ENCODE data around the gene GRAMD2B. TPM values are rescaled to one million over a fixed set of nuclear protein-coding genes. Genes with fewer than 3 reads are reported as not detected.

GRAMD2B gene
- total RNA-seq, 1 donor from 2014 or later, result 32.1 TPM

DNA sequence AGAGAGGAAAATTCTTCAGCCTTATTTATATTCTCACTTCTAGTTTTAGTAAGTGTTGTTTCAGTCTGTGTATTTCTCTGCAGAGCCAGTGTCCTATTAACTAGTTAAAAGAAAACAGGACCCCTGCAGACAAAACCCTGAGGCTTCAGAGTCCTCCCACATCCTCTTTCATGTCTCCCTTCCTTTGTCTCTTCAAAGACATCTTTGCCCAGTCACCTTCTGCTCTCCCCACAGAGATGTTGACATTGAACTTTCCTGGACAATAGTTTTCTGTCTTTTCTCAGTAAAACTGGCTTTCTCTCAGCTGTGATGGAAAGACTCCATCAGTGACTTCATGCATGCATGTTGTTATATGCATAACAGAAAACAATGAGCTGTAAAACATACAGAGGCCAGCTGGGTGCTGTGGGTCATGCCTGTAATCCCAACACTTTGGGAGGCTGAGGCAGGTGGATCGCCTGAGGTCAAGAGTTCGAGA is 20.2 kb downstream of the GRAMD2B start:
- H3K9me3 Mint-ChIP-seq (ENCODE audit: low read depth), result no peaks in the 10 kb centered on the region
- no peak overlapping the region for H3K4me3 Mint-ChIP-seq (ENCODE audit: low read depth)
- H3K27ac Mint-ChIP-seq, result no peak overlapping the region
- H3K4me1 Mint-ChIP-seq (ENCODE audit: low read depth), result peaks cover 5% of the 10 kb centered on the region
- H3K36me3 Mint-ChIP-seq (ENCODE audit: insufficient read depth), result peaks cover 23% of the 10 kb centered on the region
- TF ChIP-seq, protein P1, sequence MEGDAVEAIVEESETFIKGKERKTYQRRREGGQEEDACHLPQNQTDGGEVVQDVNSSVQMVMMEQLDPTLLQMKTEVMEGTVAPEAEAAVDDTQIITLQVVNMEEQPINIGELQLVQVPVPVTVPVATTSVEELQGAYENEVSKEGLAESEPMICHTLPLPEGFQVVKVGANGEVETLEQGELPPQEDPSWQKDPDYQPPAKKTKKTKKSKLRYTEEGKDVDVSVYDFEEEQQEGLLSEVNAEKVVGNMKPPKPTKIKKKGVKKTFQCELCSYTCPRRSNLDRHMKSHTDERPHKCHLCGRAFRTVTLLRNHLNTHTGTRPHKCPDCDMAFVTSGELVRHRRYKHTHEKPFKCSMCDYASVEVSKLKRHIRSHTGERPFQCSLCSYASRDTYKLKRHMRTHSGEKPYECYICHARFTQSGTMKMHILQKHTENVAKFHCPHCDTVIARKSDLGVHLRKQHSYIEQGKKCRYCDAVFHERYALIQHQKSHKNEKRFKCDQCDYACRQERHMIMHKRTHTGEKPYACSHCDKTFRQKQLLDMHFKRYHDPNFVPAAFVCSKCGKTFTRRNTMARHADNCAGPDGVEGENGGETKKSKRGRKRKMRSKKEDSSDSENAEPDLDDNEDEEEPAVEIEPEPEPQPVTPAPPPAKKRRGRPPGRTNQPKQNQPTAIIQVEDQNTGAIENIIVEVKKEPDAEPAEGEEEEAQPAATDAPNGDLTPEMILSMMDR (IDR thresholded peaks at IDR 0.05; ENCODE audit: unreplicated experiment), result no peak
- no peak for DNase-seq (ENCODE audit: low spot score, unreplicated experiment)
- H3K27me3 Mint-ChIP-seq, result no peaks in the 10 kb centered on the region

DNA sequence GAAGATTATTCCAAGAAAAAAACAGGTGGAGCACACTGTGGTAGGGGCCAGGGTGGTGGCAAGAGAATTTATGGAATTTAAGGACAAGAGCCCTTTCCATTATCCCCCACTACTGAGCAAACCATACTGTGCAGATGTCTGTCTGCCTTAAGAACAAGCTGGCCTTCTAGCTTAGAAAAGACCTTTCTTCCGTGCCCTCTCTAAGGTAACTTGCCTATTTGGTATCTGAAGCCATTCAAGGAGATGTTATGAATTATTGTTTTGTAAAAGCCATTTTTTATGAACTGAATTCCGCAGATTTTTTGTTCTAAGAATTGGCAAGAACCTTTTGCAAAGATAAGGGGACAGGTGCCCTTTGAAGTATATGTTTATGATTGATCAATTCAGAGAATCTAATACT is 20.9 kb downstream of the GRAMD2B start:
- Mint-ChIP-seq H3K9me3 (ENCODE audit: low read depth) (no peaks in the 10 kb centered on the region), H3K27me3 (no peaks in the 10 kb centered on the region), H3K4me1 (ENCODE audit: low read depth) (peaks cover 5% of the 10 kb centered on the region), H3K27ac (no peak overlapping the region), H3K36me3 (ENCODE audit: insufficient read depth) (peaks cover 17% of the 10 kb centered on the region), H3K4me3 (ENCODE audit: low read depth) (no peak overlapping the region)
- TF ChIP-seq, protein P1 (IDR thresholded peaks at IDR 0.05; ENCODE audit: unreplicated experiment), result no peak
- no peak for DNase-seq (ENCODE audit: low spot score, unreplicated experiment)

DNA sequence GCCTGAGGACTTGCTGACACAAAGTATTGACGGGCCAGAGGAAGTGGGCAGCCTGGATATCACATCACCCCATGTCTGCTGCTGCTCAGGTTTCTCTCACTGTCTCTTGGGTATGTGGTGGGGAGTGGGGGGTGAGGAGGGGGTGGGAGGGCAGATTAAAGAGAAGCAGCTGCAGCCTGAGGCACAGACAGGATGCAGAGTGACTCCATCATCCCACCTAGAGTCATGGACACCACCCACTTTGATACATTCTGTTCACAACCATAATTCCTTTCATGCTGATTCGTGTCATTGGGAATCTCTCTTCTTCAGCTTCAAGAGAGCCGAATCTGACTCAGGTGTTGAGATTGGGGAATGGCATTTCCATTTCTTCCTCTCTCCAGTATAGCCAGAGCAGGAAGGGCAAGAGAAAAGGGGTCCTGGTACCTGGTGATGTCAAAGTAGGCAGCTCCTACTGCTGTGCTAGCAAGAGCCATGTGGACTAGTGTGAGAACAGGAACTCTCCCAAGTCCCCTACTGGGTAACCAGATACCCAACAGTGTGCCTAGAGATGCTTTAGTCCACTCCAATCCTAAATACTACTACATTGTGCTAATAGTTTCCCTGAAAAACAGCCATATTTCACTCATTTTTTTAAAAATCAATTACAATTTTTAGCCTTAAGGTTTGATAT is 22.4 kb downstream of the GRAMD2B start:
- peak overlapping the region; percentile 73 for H3K27ac Mint-ChIP-seq
- TF ChIP-seq, protein P1 (IDR thresholded peaks at IDR 0.05; ENCODE audit: unreplicated experiment), result no peak

DNA sequence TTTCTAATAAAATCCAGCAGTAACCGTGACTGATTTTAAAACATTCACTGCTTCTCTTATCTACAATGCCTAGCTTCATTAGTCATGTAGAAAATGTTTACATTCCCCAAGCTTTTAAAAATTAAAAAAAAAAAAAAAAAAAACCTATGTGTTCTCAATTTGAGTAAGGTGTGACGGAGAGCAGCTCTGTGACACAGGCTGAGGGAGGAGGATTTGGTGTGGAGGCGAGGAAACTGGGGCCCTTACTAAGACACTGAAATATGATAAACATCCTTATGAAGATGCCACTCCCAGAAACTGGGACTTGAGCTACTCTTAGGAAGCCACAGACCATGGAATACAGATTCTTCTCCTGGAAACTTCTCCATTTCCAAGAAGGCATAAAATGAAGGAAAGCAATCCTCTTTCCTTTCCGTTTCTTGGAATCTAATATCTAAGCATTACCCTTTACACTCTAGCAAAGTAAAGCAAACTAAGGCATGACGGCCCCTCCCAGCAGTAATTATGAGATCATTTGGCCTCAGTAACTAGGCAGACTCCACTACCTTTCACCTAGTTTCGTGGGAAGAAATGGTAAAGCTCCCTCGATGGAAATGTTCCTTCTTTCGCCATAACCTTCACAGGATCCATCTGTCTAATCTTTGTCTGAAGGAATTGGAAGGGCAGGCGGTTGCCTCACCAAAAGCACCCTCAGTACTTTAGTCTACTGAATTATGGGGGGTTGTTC is 23.5 kb downstream of the GRAMD2B start:
- Mint-ChIP-seq H3K4me3 (ENCODE audit: low read depth) (no peak overlapping the region), H3K27me3 (no peaks in the 10 kb centered on the region), H3K4me1 (ENCODE audit: low read depth) (peaks cover 12% of the 10 kb centered on the region), H3K27ac (peak overlapping the region; percentile 24), H3K9me3 (ENCODE audit: low read depth) (no peaks in the 10 kb centered on the region), H3K36me3 (ENCODE audit: insufficient read depth) (peaks cover 16% of the 10 kb centered on the region)
- TF ChIP-seq, protein P1 (IDR thresholded peaks at IDR 0.05; ENCODE audit: unreplicated experiment), result no peak
- no peak for DNase-seq (ENCODE audit: low spot score, unreplicated experiment)

More for the DNA sequence above, 22.4 kb downstream of the GRAMD2B start:
- H3K27me3 Mint-ChIP-seq, result no peaks in the 10 kb centered on the region
- H3K9me3 Mint-ChIP-seq (ENCODE audit: low read depth), result no peaks in the 10 kb centered on the region
- H3K36me3 Mint-ChIP-seq (ENCODE audit: insufficient read depth), result peaks cover 14% of the 10 kb centered on the region
- DNase-seq (ENCODE audit: low spot score, unreplicated experiment), result no peak
- no peak overlapping the region for H3K4me3 Mint-ChIP-seq (ENCODE audit: low read depth)
- H3K4me1 Mint-ChIP-seq (ENCODE audit: low read depth), result peaks cover 12% of the 10 kb centered on the region

DNA sequence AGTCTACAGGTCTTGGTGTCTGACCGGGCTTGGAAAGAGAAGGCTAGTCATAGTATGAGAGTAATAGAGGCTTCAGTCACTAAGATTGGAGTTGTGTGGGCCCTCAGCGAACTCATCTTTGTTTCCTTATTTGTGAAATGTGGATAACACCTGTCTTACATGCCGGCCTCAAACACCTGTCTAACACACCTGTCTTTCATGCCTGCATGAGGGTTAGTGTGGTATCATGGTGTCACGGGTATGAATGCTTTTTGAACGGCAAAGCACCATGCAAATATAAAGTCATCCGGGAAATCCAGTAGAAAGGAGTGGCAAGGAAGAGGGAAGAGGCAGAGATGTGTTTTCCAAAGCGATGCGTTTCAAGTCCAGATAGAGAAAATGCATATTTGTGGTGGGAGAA is 25.5 kb downstream of the GRAMD2B start:
- no peaks in the 10 kb centered on the region for H3K27me3 Mint-ChIP-seq
- TF ChIP-seq, protein P1 (IDR thresholded peaks at IDR 0.05; ENCODE audit: unreplicated experiment), result no peak
- DNase-seq (ENCODE audit: low spot score, unreplicated experiment), result no peak
- H3K27ac Mint-ChIP-seq, result no peak overlapping the region
- peaks cover 26% of the 10 kb centered on the region for H3K36me3 Mint-ChIP-seq (ENCODE audit: insufficient read depth)
- H3K4me1 Mint-ChIP-seq (ENCODE audit: low read depth), result peaks cover 12% of the 10 kb centered on the region
- H3K4me3 Mint-ChIP-seq (ENCODE audit: low read depth), result no peak overlapping the region
- no peaks in the 10 kb centered on the region for H3K9me3 Mint-ChIP-seq (ENCODE audit: low read depth)
